Endodermal cell (in vitro differentiated cells): ENCODE measurements around the gene EN1. TPM values are rescaled to one million over a fixed set of nuclear protein-coding genes. Genes with fewer than 3 reads are reported as not detected.

ENCODE experiments used
- DNase-seq: peaks from one replicate; pipeline ENCODE4 v3.0.0-alpha.2; 2017
- H3K27ac ChIP-seq: 2 replicates; pipeline ENCODE4 v1.5.1; 2013; ENCODE audit warnings: mild to moderate bottlenecking, low read depth, low read length, moderate library complexity
- H3K27me3 ChIP-seq: 2 replicates; pipeline ENCODE4 v1.6.1; 2013; ENCODE audit warnings: mild to moderate bottlenecking, low read length, moderate library complexity; ENCODE audit not compliant: insufficient read depth, control insufficient read depth, poor library complexity, severe bottlenecking
- H3K36me3 ChIP-seq: 2 replicates; pipeline ENCODE4 v1.7.0; 2013; ENCODE audit warnings: mild to moderate bottlenecking, low read length, moderate library complexity; ENCODE audit not compliant: control insufficient read depth, insufficient read depth
- H3K4me1 ChIP-seq: one replicate; pipeline ENCODE4 v1.7.0; 2013; ENCODE audit warnings: low read length; ENCODE audit not compliant: control insufficient read depth, insufficient read depth
- H3K4me3 ChIP-seq: 2 replicates; pipeline ENCODE4 v1.5.1; 2013; ENCODE audit warnings: mild to moderate bottlenecking, low read length, moderate library complexity
- H3K9ac ChIP-seq: 2 replicates; pipeline ENCODE4 v1.6.1; 2013; ENCODE audit warnings: mild to moderate bottlenecking, low read length, moderate library complexity; ENCODE audit not compliant: poor library complexity, severe bottlenecking; ENCODE audit errors: extremely low read depth
- H3K9me3 ChIP-seq: 2 replicates; pipeline ENCODE4 v1.6.1; 2013; ENCODE audit warnings: mild to moderate bottlenecking, low read length, moderate library complexity; ENCODE audit not compliant: control insufficient read depth
- H3K27ac Mint-ChIP-seq: 2 replicates; pipeline ENCODE4 v1.8.0; 2020; ENCODE audit warnings: mixed read lengths
- H3K27me3 Mint-ChIP-seq: 2 replicates; pipeline ENCODE4 v1.8.0; 2021; ENCODE audit warnings: mild to moderate bottlenecking, mixed read lengths; ENCODE audit not compliant: insufficient read depth
- H3K36me3 Mint-ChIP-seq: 2 replicates; pipeline ENCODE4 v1.8.0; 2020; ENCODE audit warnings: low read depth, mixed read lengths
- H3K4me1 Mint-ChIP-seq: 2 replicates; pipeline ENCODE4 v1.8.0; 2020; ENCODE audit warnings: mixed read lengths
- H3K4me3 Mint-ChIP-seq: 2 replicates; pipeline ENCODE4 v1.8.0; 2020; ENCODE audit warnings: mild to moderate bottlenecking, moderate library complexity, mixed read lengths
- H3K9me3 Mint-ChIP-seq: 2 replicates; pipeline ENCODE4 v1.8.0; 2020; ENCODE audit warnings: mild to moderate bottlenecking, mixed read lengths
- WGBS, 2 experiments: methylation state at CpG; one replicate each; pipeline versions ENCODE4 v1.1.5 to v1.1.7; 2013; ENCODE audit warnings: missing lambda C conversion rate in 2 of 2, mixed read lengths in 1 of 2; ENCODE audit not compliant: insufficient coverage in 1 of 2, insufficient read length in 1 of 2; 5-methylcytosine and 5-hydroxymethylcytosine counted together
- total RNA-seq, 2 donors: library from RNA; stranded (reverse); fragmentation: NEBNext Ultra II Directional in 1 of 2; extraction: Animal tissue kit (Norgen Biotek cat#: 25700) in 1 of 2; gene quantifications; 2 replicates in 1 of 2; 3 replicates in 1 of 2; pipeline ENCODE4 v1.2.1, GENCODE V29; 2021
- TF ChIP-seq, protein P1 (sequence below): fragments of 200-600 bp; sonication (generic); conservative IDR thresholded peaks from 2 replicates; pipeline ENCODE4 v1.5.0; 2021; ENCODE audit warnings: antibody characterized with exemption, mild to moderate bottlenecking

The EN1 gene
- total RNA-seq, 2 donors from 2014 or later, result not detected

DNA sequence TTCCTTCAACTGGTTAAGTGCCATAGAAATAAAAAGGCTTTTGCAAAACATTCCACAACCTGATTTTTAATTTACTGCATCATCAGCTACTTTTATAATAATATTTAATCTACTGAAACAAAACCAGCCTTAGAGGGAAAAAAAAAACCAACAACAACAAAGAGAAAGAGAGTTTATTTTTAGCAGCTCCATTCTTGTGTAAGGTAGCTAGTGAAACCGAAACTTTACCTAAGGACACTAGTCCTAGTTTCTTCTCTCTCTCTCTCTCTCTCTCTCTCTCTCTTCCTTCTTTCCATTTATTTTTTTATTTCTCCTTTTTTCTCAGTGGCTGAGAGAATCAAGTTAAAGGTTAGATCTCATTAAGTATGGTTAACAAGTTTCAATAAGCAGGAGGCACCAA, 21.4 kb downstream of the EN1 start:
- no peak overlapping the region for H3K27ac ChIP-seq
- H3K9ac ChIP-seq, result no peak overlapping the region
- DNase-seq, result no peak
- no peak overlapping the region for H3K27ac Mint-ChIP-seq
- H3K4me1 ChIP-seq, result no peaks in the 10 kb centered on the region
- no peaks in the 10 kb centered on the region for H3K36me3 ChIP-seq
- peaks cover 76% of the 10 kb centered on the region for H3K27me3 ChIP-seq
- no peaks in the 10 kb centered on the region for H3K36me3 Mint-ChIP-seq
- 56% methylated on average over 1 of the region's 1 CpG; no CpG with 5 or more reads in 1 of the 2 experiments for WGBS, 2 experiments
- no peaks in the 10 kb centered on the region for H3K9me3 ChIP-seq
- TF ChIP-seq, protein P1, sequence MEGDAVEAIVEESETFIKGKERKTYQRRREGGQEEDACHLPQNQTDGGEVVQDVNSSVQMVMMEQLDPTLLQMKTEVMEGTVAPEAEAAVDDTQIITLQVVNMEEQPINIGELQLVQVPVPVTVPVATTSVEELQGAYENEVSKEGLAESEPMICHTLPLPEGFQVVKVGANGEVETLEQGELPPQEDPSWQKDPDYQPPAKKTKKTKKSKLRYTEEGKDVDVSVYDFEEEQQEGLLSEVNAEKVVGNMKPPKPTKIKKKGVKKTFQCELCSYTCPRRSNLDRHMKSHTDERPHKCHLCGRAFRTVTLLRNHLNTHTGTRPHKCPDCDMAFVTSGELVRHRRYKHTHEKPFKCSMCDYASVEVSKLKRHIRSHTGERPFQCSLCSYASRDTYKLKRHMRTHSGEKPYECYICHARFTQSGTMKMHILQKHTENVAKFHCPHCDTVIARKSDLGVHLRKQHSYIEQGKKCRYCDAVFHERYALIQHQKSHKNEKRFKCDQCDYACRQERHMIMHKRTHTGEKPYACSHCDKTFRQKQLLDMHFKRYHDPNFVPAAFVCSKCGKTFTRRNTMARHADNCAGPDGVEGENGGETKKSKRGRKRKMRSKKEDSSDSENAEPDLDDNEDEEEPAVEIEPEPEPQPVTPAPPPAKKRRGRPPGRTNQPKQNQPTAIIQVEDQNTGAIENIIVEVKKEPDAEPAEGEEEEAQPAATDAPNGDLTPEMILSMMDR, result no peak
- H3K4me1 Mint-ChIP-seq, result peaks cover 2% of the 10 kb centered on the region
- no peak overlapping the region for H3K4me3 Mint-ChIP-seq
- no peaks in the 10 kb centered on the region for H3K9me3 Mint-ChIP-seq
- H3K4me3 ChIP-seq, result no peak overlapping the region
- H3K27me3 Mint-ChIP-seq, result peaks cover 81% of the 10 kb centered on the region

DNA sequence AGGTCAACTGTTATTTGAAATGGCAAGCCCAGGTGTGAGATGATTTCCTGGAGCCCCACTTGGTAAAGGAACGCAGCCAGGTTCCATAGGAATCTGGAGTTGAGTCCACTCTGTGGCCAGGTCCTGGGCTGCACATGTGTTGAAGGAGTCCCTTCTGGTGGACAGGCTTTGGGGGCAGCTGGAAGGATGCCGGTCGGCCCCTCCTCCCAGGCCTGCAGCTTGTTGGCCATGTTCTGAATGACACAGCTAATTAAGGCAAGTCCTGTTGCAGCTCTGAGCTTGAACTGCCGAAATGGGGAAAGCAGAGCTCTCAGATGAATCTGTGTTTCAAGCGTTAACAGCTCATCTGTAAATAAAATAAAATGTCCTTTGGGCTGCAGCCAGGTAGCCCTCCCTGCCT, 23.8 kb downstream of the EN1 start:
- Mint-ChIP-seq H3K27ac (no peak overlapping the region), H3K4me1 (peaks cover 2% of the 10 kb centered on the region), H3K27me3 (peaks cover 79% of the 10 kb centered on the region), H3K36me3 (no peaks in the 10 kb centered on the region), H3K4me3 (no peak overlapping the region), H3K9me3 (no peaks in the 10 kb centered on the region)
- H3K9ac ChIP-seq, result no peak overlapping the region
- H3K36me3 ChIP-seq, result no peaks in the 10 kb centered on the region
- no peak overlapping the region for H3K4me3 ChIP-seq
- H3K9me3 ChIP-seq, result no peaks in the 10 kb centered on the region
- no peak overlapping the region for H3K27ac ChIP-seq
- H3K4me1 ChIP-seq, result no peaks in the 10 kb centered on the region
- DNase-seq, result peak; percentile 42
- H3K27me3 ChIP-seq, result peaks cover 66% of the 10 kb centered on the region
- 72 to 83% methylated on average over 2 to 5 of the region's 5 CpGs for WGBS, 2 experiments
- TF ChIP-seq, protein P1, result no peak

DNA sequence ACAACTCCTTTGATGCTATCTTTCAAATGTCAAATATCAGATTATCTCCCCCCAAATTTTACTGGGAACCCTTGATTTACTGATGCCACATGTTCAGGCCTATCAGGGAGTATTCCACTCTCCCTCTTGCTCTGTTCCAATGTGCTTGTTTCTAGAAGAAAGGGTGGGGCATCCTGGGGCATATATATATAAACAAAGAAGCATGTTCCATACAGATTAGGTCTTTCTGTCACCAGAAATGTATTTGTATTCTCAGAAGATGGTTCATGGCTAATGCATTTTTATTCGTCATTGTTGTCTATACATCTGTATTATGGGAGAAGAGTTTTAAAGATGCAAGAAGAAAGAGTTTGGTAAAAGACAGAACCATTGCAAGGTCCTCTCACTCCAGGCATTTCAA, 24.9 kb downstream of the EN1 start:
- Mint-ChIP-seq H3K27ac (no peak overlapping the region), H3K4me1 (peaks cover 2% of the 10 kb centered on the region), H3K9me3 (no peaks in the 10 kb centered on the region), H3K4me3 (no peak overlapping the region), H3K27me3 (peaks cover 83% of the 10 kb centered on the region), H3K36me3 (no peaks in the 10 kb centered on the region)
- Histone ChIP-seq H3K27me3 (peaks cover 66% of the 10 kb centered on the region), H3K9ac (no peak overlapping the region), H3K9me3 (no peaks in the 10 kb centered on the region), H3K4me3 (no peak overlapping the region), H3K4me1 (no peaks in the 10 kb centered on the region), H3K36me3 (no peaks in the 10 kb centered on the region), H3K27ac (no peak overlapping the region)
- TF ChIP-seq, protein P1, result no peak
- DNase-seq, result no peak
- 81 to 83% methylated on average over 1 of the region's 1 CpG for WGBS, 2 experiments
